ENCODE measurements around the gene ATL3. TPM values are rescaled to one million over a fixed set of nuclear protein-coding genes. Genes with fewer than 3 reads are reported as not detected.

Gene ATL3
- total and polyA plus RNA-seq, 2 donors (not counting 3 experiments of a cell fraction or from before 2014, with no cell fraction given) = 21.7 to 70.2 TPM

DNA sequence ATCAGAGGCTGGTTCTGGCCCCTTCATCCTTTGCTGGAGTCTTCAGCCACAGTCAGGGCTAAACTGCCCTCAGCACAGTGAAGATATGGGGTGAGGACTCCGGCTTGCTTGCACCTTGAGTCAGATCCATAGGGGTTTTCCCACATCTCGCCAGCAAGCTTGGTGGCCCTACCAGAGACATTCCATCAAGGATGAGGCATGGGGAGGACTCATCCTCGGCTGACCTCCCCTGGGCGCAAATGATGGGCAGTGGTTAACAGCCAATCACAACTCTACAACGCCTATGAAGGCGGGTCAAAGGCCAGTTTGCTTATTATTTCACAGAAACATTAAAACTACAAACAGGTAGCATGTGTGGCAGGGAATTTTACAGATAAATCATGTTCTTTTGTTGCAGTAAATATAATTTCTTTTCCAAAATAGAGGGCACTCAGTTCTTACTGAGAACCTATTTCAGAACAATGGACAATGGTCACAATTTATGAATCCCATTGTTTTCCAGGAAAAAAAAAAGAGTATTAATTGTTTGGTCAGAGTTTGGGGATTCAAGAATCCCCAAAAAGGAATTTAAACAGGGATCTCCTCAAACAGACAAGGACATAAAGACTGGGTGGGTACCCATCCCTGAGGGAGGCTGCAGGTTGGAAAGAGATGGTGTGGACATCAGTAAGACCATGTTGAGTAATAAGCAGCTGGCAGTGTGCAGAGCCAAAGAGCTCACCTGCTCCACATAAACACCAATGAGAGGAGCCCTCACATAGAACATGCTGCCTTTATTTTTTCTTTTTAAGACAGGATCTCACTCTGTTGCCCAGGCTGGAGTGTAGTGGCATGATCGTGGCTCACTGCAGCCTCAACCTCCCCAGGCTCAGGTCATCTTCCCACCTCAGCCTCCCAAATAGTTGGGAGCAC lies 71.7 kb downstream of the ATL3 start:
- ChIA-PET POLR2A (no interaction called here), CTCF (no interaction called here)
- Histone ChIP-seq H3K27me3 (ENCODE audit: control insufficient read depth in 2 of 2, insufficient read depth in 2 of 2, low read length in 2 of 2) (no peaks in the 10 kb centered on the region), H3K4me3 (replicated peaks in 1 of 3; ENCODE audit: insufficient read depth in 1 of 3, low read depth in 1 of 3, low read length in 3 of 3) (no peak overlapping the region), H3K79me2 (ENCODE audit: control insufficient read depth, insufficient read depth, low read length) (no peaks in the 10 kb centered on the region), H3K9ac (replicated peaks; ENCODE audit: extremely low read depth, insufficient read depth, low read length) (no peak overlapping the region), H3K4me2 (ENCODE audit: insufficient read depth, low read length) (no peak overlapping the region), H3K36me3 (ENCODE audit: control insufficient read depth in 2 of 2, extremely low read depth in 1 of 2, insufficient read depth in 2 of 2, low read length in 2 of 2) (no peaks in the 10 kb centered on the region), H3K27ac (ENCODE audit: insufficient read depth, low read depth, low read length) (no peak overlapping the region), H3K9me1 (replicated peaks; ENCODE audit: control insufficient read depth, extremely low read depth, insufficient read depth, low read length) (no peaks in the 10 kb centered on the region), H4K20me1 (replicated peaks; ENCODE audit: control insufficient read depth, extremely low read depth, insufficient read depth, low read length) (no peaks in the 10 kb centered on the region), H3K4me1 (ENCODE audit: control insufficient read depth, extremely low read depth, insufficient read depth, low read length) (no peaks in the 10 kb centered on the region), H3K9me3 (replicated peaks; ENCODE audit: control insufficient read depth, insufficient read depth, low read length) (no peaks in the 10 kb centered on the region), H2AFZ (ENCODE audit: low read depth, low read length) (no peak overlapping the region)
- intact Hi-C loops (cut with micrococcal nuclease) (no loop called here), dilution Hi-C loops (cut with MboI; ENCODE audit: extremely low pct_ligation_motif_present, low sequenced_read_pairs) (no loop called here)
- no peak for FAIRE-seq
- DNase-seq (ENCODE audit: low read depth, low spot score) = no peak
- TF ChIP-seq POLR2AphosphoS5 (IDR thresholded peaks at IDR 0.05; ENCODE audit: insufficient read depth, low read depth, low read length) = no peak
- no peak for TF ChIP-seq EZH2 (IDR thresholded peaks at IDR 0.05; ENCODE audit: borderline replicate concordance, low read depth, low read length, severe bottlenecking)
- no peak for TF ChIP-seq FOS (IDR thresholded peaks at IDR 0.05; ENCODE audit: borderline replicate concordance, insufficient read depth, low read length)
- no peak for TF ChIP-seq JUN (IDR thresholded peaks at IDR 0.05; ENCODE audit: borderline replicate concordance, insufficient read depth, insufficient read length, low read depth)
- TF ChIP-seq, protein P1, sequence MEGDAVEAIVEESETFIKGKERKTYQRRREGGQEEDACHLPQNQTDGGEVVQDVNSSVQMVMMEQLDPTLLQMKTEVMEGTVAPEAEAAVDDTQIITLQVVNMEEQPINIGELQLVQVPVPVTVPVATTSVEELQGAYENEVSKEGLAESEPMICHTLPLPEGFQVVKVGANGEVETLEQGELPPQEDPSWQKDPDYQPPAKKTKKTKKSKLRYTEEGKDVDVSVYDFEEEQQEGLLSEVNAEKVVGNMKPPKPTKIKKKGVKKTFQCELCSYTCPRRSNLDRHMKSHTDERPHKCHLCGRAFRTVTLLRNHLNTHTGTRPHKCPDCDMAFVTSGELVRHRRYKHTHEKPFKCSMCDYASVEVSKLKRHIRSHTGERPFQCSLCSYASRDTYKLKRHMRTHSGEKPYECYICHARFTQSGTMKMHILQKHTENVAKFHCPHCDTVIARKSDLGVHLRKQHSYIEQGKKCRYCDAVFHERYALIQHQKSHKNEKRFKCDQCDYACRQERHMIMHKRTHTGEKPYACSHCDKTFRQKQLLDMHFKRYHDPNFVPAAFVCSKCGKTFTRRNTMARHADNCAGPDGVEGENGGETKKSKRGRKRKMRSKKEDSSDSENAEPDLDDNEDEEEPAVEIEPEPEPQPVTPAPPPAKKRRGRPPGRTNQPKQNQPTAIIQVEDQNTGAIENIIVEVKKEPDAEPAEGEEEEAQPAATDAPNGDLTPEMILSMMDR (IDR thresholded peaks at IDR 0.05; ENCODE audit: extremely low read depth in 1 of 2, insufficient read depth in 1 of 2, low read depth in 1 of 2, low read length in 2 of 2) = no peak
- TF ChIP-seq GATA2 (IDR thresholded peaks at IDR 0.05; ENCODE audit: insufficient read depth, insufficient read length, low read depth, low read length) = no peak
- TF ChIP-seq MYC (IDR thresholded peaks at IDR 0.05; ENCODE audit: low read depth, low read length) = no peak
- TF ChIP-seq POLR2A (IDR thresholded peaks at IDR 0.05; ENCODE audit: low read depth, low read length) = no peak
- TF ChIP-seq, protein P2, sequence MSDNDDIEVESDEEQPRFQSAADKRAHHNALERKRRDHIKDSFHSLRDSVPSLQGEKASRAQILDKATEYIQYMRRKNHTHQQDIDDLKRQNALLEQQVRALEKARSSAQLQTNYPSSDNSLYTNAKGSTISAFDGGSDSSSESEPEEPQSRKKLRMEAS (IDR thresholded peaks at IDR 0.05; ENCODE audit: insufficient read depth, insufficient read length) = no peak
- BruUV-seq (replicated peaks) = no TSS peak

Data from endothelial cell of umbilical vein (primary cell).